Naive thymus-derived CD8-positive, alpha-beta T cell (primary cell): ENCODE results near the gene CTXN1. TPM values are rescaled to one million over a fixed set of nuclear protein-coding genes. Genes with fewer than 3 reads are reported as not detected.

Experiments
- polyA plus RNA-seq, 3 donors: library from polyadenylated mRNA; unstranded; fragments of 300-500 nt; fragmentation: Illumina TruSeq; gene quantifications; one replicate each; pipeline ENCODE4 v1.2.3, GENCODE V29; 2021
- total RNA-seq, 8 experiments: library from RNA in 2 of 8; stranded (reverse) in 2 of 8; gene quantifications; one replicate each; pipeline ENCODE4 v1.2.3 and lab custom pipeline; 2021 to 2026

CTXN1 gene
- total and polyA plus RNA-seq, 5 experiments from 2014 or later: not detected

Other genes with a start within 250 kb of the CTXN1 start
- not detected for gene MCEMP1, start 249.0 kb downstream of the CTXN1 start, total RNA-seq
- under 1 TPM in 1 of 3 donors, not detected in 2; 0.12 TPM for gene MCEMP1, start 249.0 kb downstream of the CTXN1 start, polyA plus RNA-seq
- gene TRAPPC5, start 245.3 kb downstream of the CTXN1 start, total RNA-seq: 10 to 100 TPM; 66.5 to 71.8 TPM
- 100 to 1,000 TPM; 154 to 208 (median 170) TPM for gene TRAPPC5, start 245.3 kb downstream of the CTXN1 start, polyA plus RNA-seq
- 1 to 10 TPM; 1.7 to 2.3 TPM for gene FCER2, start 224.0 kb downstream of the CTXN1 start, total RNA-seq
- gene FCER2, start 224.0 kb downstream of the CTXN1 start, polyA plus RNA-seq: under 1 TPM in 2 of 3 donors, not detected in 1; 0.23 to 0.38 TPM
- not detected for gene CLEC4G, start 194.0 kb downstream of the CTXN1 start, total RNA-seq
- not detected for gene CLEC4G, start 194.0 kb downstream of the CTXN1 start, polyA plus RNA-seq
- gene CD209, start 178.6 kb downstream of the CTXN1 start, total RNA-seq: under 1 TPM; 0.11 to 0.26 TPM
- not detected for gene CD209, start 178.6 kb downstream of the CTXN1 start, polyA plus RNA-seq
- gene CLEC4M, start 162.9 kb downstream of the CTXN1 start, total RNA-seq: not detected
- gene CLEC4M, start 162.9 kb downstream of the CTXN1 start, polyA plus RNA-seq: not detected
- gene EVI5L, start 95.9 kb downstream of the CTXN1 start, total RNA-seq: 10 to 100 TPM; 10.5 to 11.5 TPM
- 1 to 10 TPM; 1.1 to 2.7 (median 1.7) TPM for gene EVI5L, start 95.9 kb downstream of the CTXN1 start, polyA plus RNA-seq
- gene PRR36, start 51.7 kb downstream of the CTXN1 start, total RNA-seq: under 1 TPM; 0.11 to 0.21 TPM
- under 1 TPM; 0.03 to 0.18 (median 0.13) TPM for gene PRR36, start 51.7 kb downstream of the CTXN1 start, polyA plus RNA-seq
- not detected for gene LRRC8E, start 37.6 kb downstream of the CTXN1 start, total RNA-seq
- gene LRRC8E, start 37.6 kb downstream of the CTXN1 start, polyA plus RNA-seq: not detected
- 10 to 100 TPM; 85.7 to 86.9 TPM for gene MAP2K7, start 22.3 kb downstream of the CTXN1 start, total RNA-seq
- gene MAP2K7, start 22.3 kb downstream of the CTXN1 start, polyA plus RNA-seq: 1 to 10 TPM; 1.8 to 5.1 (median 2.3) TPM
- gene TGFBR3L, start 11.3 kb downstream of the CTXN1 start, total RNA-seq: under 1 TPM; 0.41 to 0.57 TPM
- gene TGFBR3L, start 11.3 kb downstream of the CTXN1 start, polyA plus RNA-seq: under 1 TPM in 1 of 3 donors, not detected in 2; 0.60 TPM
- 10 to 100 TPM; 14.3 to 14.8 TPM for gene SNAPC2, start 5.8 kb downstream of the CTXN1 start, total RNA-seq
- 10 to 100 TPM; 11.4 to 19.9 (median 12.8) TPM for gene SNAPC2, start 5.8 kb downstream of the CTXN1 start, polyA plus RNA-seq
- gene TIMM44, start 17.5 kb upstream of the CTXN1 start, total RNA-seq: 10 to 100 TPM; 83.1 to 86.9 TPM
- gene TIMM44, start 17.5 kb upstream of the CTXN1 start, polyA plus RNA-seq: 10 to 100 TPM in 2 of 3 donors, 1 to 10 TPM in 1; 9.9 to 19.7 (median 15.3) TPM
- gene ELAVL1, start 79.5 kb upstream of the CTXN1 start, total RNA-seq: 10 to 100 TPM; 55.1 to 55.8 TPM
- gene ELAVL1, start 79.5 kb upstream of the CTXN1 start, polyA plus RNA-seq: 10 to 100 TPM; 41.5 to 55.5 (median 45.5) TPM
- gene CCL25, start 126.6 kb upstream of the CTXN1 start, total RNA-seq: not detected
- under 1 TPM in 2 of 3 donors, not detected in 1; 0.22 to 0.36 TPM for gene CCL25, start 126.6 kb upstream of the CTXN1 start, polyA plus RNA-seq
- not detected for gene FBN3, start 223.5 kb upstream of the CTXN1 start, total RNA-seq
- gene FBN3, start 223.5 kb upstream of the CTXN1 start, polyA plus RNA-seq: not detected